ENCODE results near the gene ZYG11B. TPM values are rescaled to one million over a fixed set of nuclear protein-coding genes. Genes with fewer than 3 reads are reported as not detected.

The ZYG11B gene
- 55.1 and 56.0 TPM in 2 replicates for total RNA-seq

DNA sequence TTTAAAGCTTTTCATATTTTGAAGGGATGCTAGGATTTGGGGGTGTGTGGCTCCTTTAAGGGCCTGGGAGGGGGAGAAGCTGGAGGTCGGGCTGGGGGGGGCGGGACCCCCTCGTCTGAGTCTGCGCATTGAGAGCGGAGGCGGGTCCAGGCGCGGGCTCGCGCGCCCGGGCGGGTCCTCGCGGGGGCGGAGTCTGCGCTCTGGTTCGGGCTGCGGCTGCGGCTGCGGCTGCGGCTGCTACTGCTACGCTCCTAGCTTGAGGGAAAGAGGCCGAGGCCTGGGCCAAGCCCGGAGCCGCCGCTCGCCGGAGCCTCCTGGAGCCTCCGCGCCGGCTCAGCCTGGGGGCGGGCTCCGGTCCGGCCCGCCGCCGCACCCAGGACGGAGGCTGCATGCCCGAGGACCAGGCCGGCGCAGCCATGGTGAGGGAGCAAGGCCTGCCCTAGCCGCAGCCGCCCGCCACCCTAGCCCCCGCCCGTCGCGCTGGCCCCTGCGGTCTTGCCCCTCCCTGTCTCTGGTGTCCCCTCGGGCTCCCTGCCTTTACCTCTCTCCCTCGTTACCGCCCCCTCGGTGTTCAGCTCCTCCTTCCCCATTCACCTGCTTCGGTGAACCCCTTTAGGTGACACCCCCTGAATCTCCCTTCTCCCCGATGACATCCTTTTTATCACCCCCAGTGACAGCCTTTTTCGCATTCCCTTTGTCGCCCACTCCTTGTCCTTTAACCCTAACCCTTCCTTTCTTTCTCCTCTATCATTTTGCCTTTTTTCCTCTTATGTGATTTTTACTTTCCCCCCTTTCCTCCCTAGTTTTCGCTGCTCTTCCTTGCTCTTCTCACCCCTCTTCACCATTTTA lies at the start of gene ZYG11B:
Gene ZYG11B, plus strand, starts transcription at position 189 of the 849 bp plus-strand sequence. Its CDS starts 201 bp downstream, at position 390.

GRCh38 chr1:52697795-52698674 lies 28.2 kb upstream of the ZYG11B start, which contains the start of gene COA7:
TSS of gene COA7 (minus strand) at chr1:52698347. CDS start at chr1:52698326, 21 bp downstream.

GRCh38 chr1:52842643-52843310 lies 116.5 kb downstream of the ZYG11B start, which contains the start of gene ZYG11A:
TSS of gene ZYG11A (plus strand) at chr1:52842760. CDS start at chr1:52842884, 124 bp downstream.

Other genes starting within 250 kb of the ZYG11B start
- 31.1 and 35.6 TPM in 2 replicates for gene TUT4, start 173.4 kb upstream of the ZYG11B start, total RNA-seq
- 35.1 and 45.2 TPM in 2 replicates for gene GPX7, start 124.1 kb upstream of the ZYG11B start, total RNA-seq
- gene SHISAL2A, start 93.3 kb upstream of the ZYG11B start, total RNA-seq: not detected in 2 replicates
- 10.9 and 14.9 TPM in 2 replicates for gene COA7, start 28.1 kb upstream of the ZYG11B start, total RNA-seq
- gene ZYG11A, start 116.3 kb downstream of the ZYG11B start, total RNA-seq: 0.99 and 3.5 TPM in 2 replicates
- gene ECHDC2, start 195.3 kb downstream of the ZYG11B start, total RNA-seq: 47.8 and 54.7 TPM in 2 replicates
- 209 and 322 TPM in 2 replicates for gene SCP2, start 200.8 kb downstream of the ZYG11B start, total RNA-seq

Data from smooth muscle cell of trachea (primary cell).